Heart left ventricle (tissue), 16 donors: ENCODE measurements around the gene DNAH1. TPM values are rescaled to one million over a fixed set of nuclear protein-coding genes. Genes with fewer than 3 reads are reported as not detected.
A peak's percentile ranks its signal among the peaks of the same experiment; 100 is the strongest.

Experiments
- ATAC-seq, 4 donors: fragments of 200-7000 bp; cut with Tn5 transposase; one replicate each; pipeline ENCODE4 v1.9.1; 2020 to 2022; ENCODE audit warnings: moderate library complexity in 4 of 4, mild to moderate bottlenecking in 3 of 4, moderate number of reproducible peaks in 1 of 4
- DNase-seq, 5 donors: peaks; one replicate each; pipeline ENCODE4 v3.0.0-alpha.2; 2020
- H3K27ac ChIP-seq, 12 donors: fragments of 200-600 bp; sonication (generic) in 4 of 12; one replicate each; pipeline versions ENCODE4 v1.5.0 to v1.8.0; 2016 to 2022; ENCODE audit warnings: mild to moderate bottlenecking in 2 of 12
- H3K27me3 ChIP-seq, 9 donors: fragments of 200-600 bp; sonication (generic) in 2 of 9; one replicate each; pipeline versions ENCODE4 v1.5.1 to v1.8.0; 2016 to 2022; ENCODE audit warnings: mild to moderate bottlenecking in 3 of 9
- H3K36me3 ChIP-seq, 9 donors: fragments of 200-600 bp; sonication (generic) in 2 of 9; one replicate each; pipeline versions ENCODE4 v1.5.0 to v1.8.0; 2018 to 2022; ENCODE audit warnings: mild to moderate bottlenecking in 2 of 9
- H3K4me1 ChIP-seq, 12 donors: fragments of 200-600 bp; sonication (generic) in 4 of 12; one replicate each; pipeline versions ENCODE4 v1.5.0 to v1.8.0; 2016 to 2022; ENCODE audit warnings: mild to moderate bottlenecking in 3 of 12
- H3K4me3 ChIP-seq, 12 donors: fragments of 200-600 bp; sonication (generic) in 4 of 12; one replicate each; pipeline versions ENCODE4 v1.5.0 to v1.8.0; 2017 to 2022; ENCODE audit warnings: mild to moderate bottlenecking in 9 of 12, moderate library complexity in 4 of 12
- H3K9me3 ChIP-seq, 12 donors: fragments of 200-600 bp; sonication (generic) in 4 of 12; one replicate each; pipeline versions ENCODE4 v1.5.0 to v1.8.0; 2016 to 2022; ENCODE audit warnings: mild to moderate bottlenecking in 1 of 12
- CTCF ChIP-seq, 12 donors: fragments of 200-600 bp; sonication (generic) in 4 of 12; IDR thresholded peaks; one replicate each; pipeline versions ENCODE4 v1.5.0 to v1.8.0; 2018 to 2022; ENCODE audit warnings: antibody characterized with exemption in 12 of 12, mild to moderate bottlenecking in 5 of 12
- POLR2A ChIP-seq, 2 donors: fragments of 450-650 bp; IDR thresholded peaks; one replicate each; pipeline ENCODE4 v1.6.1; 2017; ENCODE audit warnings: antibody characterized with exemption in 2 of 2, mild to moderate bottlenecking in 2 of 2, moderate library complexity in 2 of 2
- WGBS, 4 donors: extraction: QIAGEN DNeasy Blood & Tissue Kit in 2 of 4; methylation state at CpG; one replicate each; pipeline versions ENCODE4 v1.1.5 to v1.1.7; 2013 to 2018; 5-methylcytosine and 5-hydroxymethylcytosine counted together
- intact Hi-C, 10 donors: fragments of 100-400 bp; cut with DNase I; formaldehyde crosslinking; loops; one replicate each; pipeline versions ENCODE4 v1.11.1 to v1.14.2; 2022
- polyA plus RNA-seq, 2 donors: library from polyadenylated mRNA; stranded (reverse); fragments of 200-250 nt; gene quantifications; one replicate each; pipeline ENCODE4 v1.2.3, GENCODE V29; 2013
- total RNA-seq, 9 donors: library from RNA; depleted of rRNA in 2 of 9; stranded (reverse); fragments of >200 nt in 2 of 9; fragmentation: NEBNext Ultra II Directional in 3 of 9; extraction: Animal tissue kit (Norgen Biotek cat#: 25700) in 3 of 9; gene quantifications; one replicate each; pipeline versions ENCODE4 v1.1.0 to v1.2.4, GENCODE V29; 2016 to 2023
- donor health status: ischemic (EF 13 %, LVEDD 7.1; RV severe dilation, severe dysfunction).
- donor health status: healthy with polysubstance abuse.
- donor health status: DM: no; HTN: yes; CAD: no.
- donor health status: DM: no; HTN: no; CAD: no.
- donor health status: ischemic (EF 25% LVEDD 6.9; RV normal size, moderate dysfunction).
- donor health status: ischemic (EF 25% LVEDD 5.7; RV mildly dilated, moderate dysfunction).
- donor health status: healthy.
- donor health status: DM: yes; HTN: yes; CAD: no.
- donor health status: ischemic (EF 35%, LVEDD 5.7; RV mildly dilated, moderate dysfunction).
- donor health status: nonischemic (EF 11% LVEDD 7.7; RV severe dilation, severe dysfunction).
- donor health status: DM: yes; HTN: yes; CAD: no.
- donor health status: PGD.
- donor health status: ischemic (EF 29% LVEDD 5.4; RV normal size, mild dysfunction).
- donor health status: nonischemic (EF 23%, LVEDD 6.1; RV moderate dilation, normal function).

The DNAH1 gene
- total and polyA plus RNA-seq, 11 donors: 0.95 to 6.6 (median 2.8) TPM

GRCh38 chr3:52405066-52405465, 88.9 kb downstream of the DNAH1 start:
- Histone ChIP-seq H3K9me3 (no peaks in the 10 kb centered on the region), H3K27ac (no peak overlapping the region), H3K36me3 (peaks cover 0 to 83% (median 76%) of the 10 kb centered on the region in 9 donors), H3K4me1 (peaks cover 0 to 31% (median 19%) of the 10 kb centered on the region in 12 donors), H3K4me3 (no peak overlapping the region), H3K27me3 (no peaks in the 10 kb centered on the region)
- TF ChIP-seq CTCF (IDR thresholded peaks at IDR 0.05) (no peak), POLR2A (IDR thresholded peaks at IDR 0.05) (no peak)
- intact Hi-C loops: loop anchor here in 3 of 10 donors (5.0 to 10.0 kb wide), 4 partner anchors 113 to 920 kb away; partner anchors contain the start of genes GLYCTK (in 1 of the 3) and TWF2 (in 1 of the 3)
- 87 to 97% (median 95%) methylated on average over 6 of the region's 6 CpGs for WGBS, 4 donors
- ATAC-seq (no peak), DNase-seq (peak in 2 of 5 donors; percentile 16 to 18)

DNA sequence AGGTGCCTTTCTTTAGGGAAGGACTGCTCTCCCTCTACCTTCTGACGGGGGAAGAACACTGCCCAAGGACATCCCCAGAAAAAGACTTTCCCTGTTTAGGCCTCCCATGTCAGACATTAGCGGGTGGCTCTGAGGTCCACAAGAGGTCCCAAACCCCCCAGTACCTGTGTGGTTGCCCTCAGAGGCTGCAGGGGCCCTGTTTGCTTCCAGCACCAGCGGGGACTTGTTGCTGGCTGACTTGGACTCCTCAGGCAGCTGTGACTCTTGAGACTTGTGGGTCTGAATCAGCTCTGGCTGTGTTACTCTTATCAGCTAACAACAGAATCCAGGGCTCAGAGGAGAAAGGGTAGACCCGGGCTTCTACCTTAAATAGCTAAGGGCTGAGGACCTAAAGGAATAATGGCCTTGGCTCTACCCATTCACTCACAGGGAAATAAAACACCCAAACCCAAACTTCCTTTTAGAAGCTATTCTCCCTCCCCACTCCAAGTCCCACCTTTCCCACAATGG, 89.5 kb downstream of the DNAH1 start:
- Histone ChIP-seq H3K27me3 (no peaks in the 10 kb centered on the region), H3K4me3 (no peak overlapping the region), H3K36me3 (peaks cover 0 to 79% (median 76%) of the 10 kb centered on the region in 9 donors), H3K4me1 (peaks cover 0 to 25% (median 17%) of the 10 kb centered on the region in 12 donors), H3K9me3 (no peaks in the 10 kb centered on the region), H3K27ac (no peak overlapping the region)
- DNase-seq: no peak
- WGBS, 4 donors: 71 to 89% (median 79%) methylated on average over 3 to 4 of the region's 4 CpGs
- intact Hi-C loops: loop anchor here in 3 of 10 donors (5.0 to 10.0 kb wide), 4 partner anchors 113 to 921 kb away; partner anchors contain the start of genes GLYCTK (in 1 of the 3) and TWF2 (in 1 of the 3)
- ATAC-seq: no peak
- no peak for TF ChIP-seq CTCF (IDR thresholded peaks at IDR 0.05)

GRCh38 chr3:52406231-52406661, 90.1 kb downstream of the DNAH1 start:
- DNase-seq: peak in 3 of 5 donors; percentile 20 to 55 (median 21)
- no peak for ATAC-seq

More at GRCh38 chr3:52406231-52406661, 90.1 kb downstream of the DNAH1 start:
- WGBS, 4 donors: 92 to 94% (median 94%) methylated on average over 8 to 11 of the region's 11 CpGs
- Histone ChIP-seq H3K27me3 (no peaks in the 10 kb centered on the region), H3K4me3 (no peak overlapping the region), H3K4me1 (peaks cover 0 to 29% (median 19%) of the 10 kb centered on the region in 12 donors), H3K36me3 (peaks cover 0 to 74% (median 70%) of the 10 kb centered on the region in 9 donors), H3K27ac (no peak overlapping the region), H3K9me3 (no peaks in the 10 kb centered on the region)
- intact Hi-C loops: loop anchor here in 3 of 10 donors (5.0 to 10.0 kb wide), 4 partner anchors 114 to 921 kb away; partner anchors contain the start of genes GLYCTK (in 1 of the 3) and TWF2 (in 1 of the 3)
- TF ChIP-seq POLR2A (IDR thresholded peaks at IDR 0.05): no peak
- no peak for TF ChIP-seq CTCF (IDR thresholded peaks at IDR 0.05)
